ENCODE data around the gene TIGD6.

DNA sequence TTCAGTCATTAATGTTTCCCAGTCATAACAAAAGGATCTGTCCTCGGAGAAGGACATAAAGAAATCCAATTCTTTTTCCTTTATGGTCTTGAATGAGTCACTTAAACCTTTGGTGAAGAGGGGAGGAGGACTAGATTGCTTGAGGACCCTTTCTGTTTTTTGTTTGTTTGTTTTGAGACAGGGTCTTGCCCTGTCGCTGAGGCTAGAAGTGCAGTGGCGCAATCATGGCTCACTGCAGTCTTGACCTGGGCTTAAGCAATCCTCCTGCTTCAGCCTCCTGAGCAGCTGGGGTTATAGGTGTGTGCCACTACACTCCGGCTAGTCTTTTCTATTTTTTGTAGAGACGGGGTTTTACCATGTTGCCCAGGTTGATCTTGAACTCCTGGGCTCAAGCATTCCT is 12.3 kb downstream of the TIGD6 start:
- no peak for TF ChIP-seq EZH2phosphoT487 (IDR thresholded peaks at IDR 0.05; ENCODE audit: borderline replicate concordance)
- TF ChIP-seq, protein P1, sequence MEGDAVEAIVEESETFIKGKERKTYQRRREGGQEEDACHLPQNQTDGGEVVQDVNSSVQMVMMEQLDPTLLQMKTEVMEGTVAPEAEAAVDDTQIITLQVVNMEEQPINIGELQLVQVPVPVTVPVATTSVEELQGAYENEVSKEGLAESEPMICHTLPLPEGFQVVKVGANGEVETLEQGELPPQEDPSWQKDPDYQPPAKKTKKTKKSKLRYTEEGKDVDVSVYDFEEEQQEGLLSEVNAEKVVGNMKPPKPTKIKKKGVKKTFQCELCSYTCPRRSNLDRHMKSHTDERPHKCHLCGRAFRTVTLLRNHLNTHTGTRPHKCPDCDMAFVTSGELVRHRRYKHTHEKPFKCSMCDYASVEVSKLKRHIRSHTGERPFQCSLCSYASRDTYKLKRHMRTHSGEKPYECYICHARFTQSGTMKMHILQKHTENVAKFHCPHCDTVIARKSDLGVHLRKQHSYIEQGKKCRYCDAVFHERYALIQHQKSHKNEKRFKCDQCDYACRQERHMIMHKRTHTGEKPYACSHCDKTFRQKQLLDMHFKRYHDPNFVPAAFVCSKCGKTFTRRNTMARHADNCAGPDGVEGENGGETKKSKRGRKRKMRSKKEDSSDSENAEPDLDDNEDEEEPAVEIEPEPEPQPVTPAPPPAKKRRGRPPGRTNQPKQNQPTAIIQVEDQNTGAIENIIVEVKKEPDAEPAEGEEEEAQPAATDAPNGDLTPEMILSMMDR (conservative IDR thresholded peaks at IDR 0.05; ENCODE audit: low read length), result no peak

Measured in Loucy (cell line).